ENCODE data around the gene ARF5.

Gene ARF5

DNA sequence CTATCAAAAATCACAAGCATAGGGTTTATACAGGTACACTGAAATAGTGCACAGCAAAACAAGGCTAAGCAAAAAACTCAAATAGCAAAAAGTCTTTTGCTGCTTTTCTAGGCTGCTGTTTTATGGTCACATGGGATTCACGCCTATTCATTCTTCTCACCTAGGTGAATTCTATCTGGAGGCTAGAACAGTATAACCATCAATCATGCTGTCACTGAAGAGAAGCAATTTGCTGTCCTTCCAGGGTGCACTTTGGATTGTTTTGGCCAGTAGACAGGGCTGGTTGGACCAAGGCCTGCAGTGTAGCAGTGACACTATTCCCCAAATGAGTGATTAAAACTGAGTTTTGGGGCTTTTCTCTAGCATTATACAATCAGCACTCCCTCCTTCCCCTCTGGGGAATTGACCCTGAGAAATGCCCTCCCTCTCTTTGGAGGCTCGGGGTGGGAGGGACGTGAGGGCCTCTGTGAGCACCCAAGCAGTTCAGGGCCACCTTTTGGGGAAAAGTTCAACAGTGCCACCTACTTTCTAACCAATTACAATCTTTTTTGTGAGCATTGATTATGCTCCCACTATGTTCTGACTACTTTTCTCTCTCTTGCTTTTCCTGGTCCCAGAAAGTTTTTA is 47.6 kb downstream of the ARF5 start:
- DNase-seq (ENCODE audit: low spot score), result no peak

- DNase-seq (ENCODE audit: low spot score), result no peak
These were observed 50.0 kb downstream of the ARF5 start for GRCh38 chr7:127638197-127638596.

All from HuH-7 (cell line).